Renal cortex interstitium (tissue), 11 donors: ENCODE measurements around the gene LGR5. TPM values are rescaled to one million over a fixed set of nuclear protein-coding genes. Genes with fewer than 3 reads are reported as not detected.
A peak's percentile ranks its signal among the peaks of the same experiment; 100 is the strongest.
"Not testable (repeated sequence)": the region's sequence is repeated elsewhere in the genome, so short reads cannot be mapped to it uniquely, and the experiment has no call there.

Source experiments
- DNase-seq, 11 donors: peaks; one replicate each; pipeline ENCODE4 v3.0.0-alpha.2; 2013; ENCODE audit warnings: low read depth in 9 of 11, low spot score in 4 of 11; ENCODE audit errors: extremely low read depth in 1 of 11
- polyA plus RNA-seq, 3 donors: library from polyadenylated mRNA; unstranded; fragments of 120-200 nt; gene quantifications; one replicate each; pipeline ENCODE4 v1.2.1, GENCODE V29; 2013; ENCODE audit not compliant: insufficient read length in 3 of 3

Gene LGR5
- polyA plus RNA-seq, 3 donors: 16.6 to 21.8 (median 18.4) TPM

DNA sequence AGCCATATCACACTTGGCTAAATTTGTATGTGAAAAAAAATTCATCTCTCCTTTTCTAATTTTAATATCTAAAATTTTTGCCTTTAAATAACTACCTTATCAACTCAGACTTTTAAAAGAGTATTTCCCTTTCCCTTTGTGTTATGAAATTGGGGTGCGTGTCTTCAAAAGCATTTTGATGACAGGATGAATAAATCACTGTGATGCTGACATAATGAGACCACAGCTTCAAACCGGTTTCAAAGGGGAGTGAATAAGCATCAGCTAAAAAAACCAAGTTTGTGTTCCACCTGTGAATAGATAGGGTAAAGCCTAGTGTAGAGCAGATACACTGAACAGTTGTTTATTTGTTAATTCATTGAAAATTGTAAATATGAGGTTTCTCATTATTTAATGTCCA, 85.0 kb downstream of the LGR5 start:
- no peak for DNase-seq

DNA sequence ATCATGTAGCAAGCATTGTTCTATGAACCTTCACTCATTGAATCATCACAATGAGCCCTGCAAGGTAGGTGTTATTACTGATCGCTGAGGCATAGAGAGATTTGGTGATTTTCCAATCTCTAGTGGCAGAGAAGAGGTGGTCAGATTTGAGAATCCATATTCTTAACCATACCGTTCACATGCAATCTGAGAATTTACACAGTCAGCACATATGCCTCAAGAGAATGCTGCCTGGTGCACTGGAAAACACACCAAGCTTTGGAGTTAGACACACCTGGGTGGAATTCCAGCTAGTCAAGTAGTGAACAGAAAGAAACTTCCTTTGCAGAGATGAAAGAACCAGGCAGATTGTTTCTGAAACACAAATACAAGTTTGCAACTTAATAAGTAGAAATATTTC, 94.1 kb downstream of the LGR5 start:
- DNase-seq: no peak

DNA sequence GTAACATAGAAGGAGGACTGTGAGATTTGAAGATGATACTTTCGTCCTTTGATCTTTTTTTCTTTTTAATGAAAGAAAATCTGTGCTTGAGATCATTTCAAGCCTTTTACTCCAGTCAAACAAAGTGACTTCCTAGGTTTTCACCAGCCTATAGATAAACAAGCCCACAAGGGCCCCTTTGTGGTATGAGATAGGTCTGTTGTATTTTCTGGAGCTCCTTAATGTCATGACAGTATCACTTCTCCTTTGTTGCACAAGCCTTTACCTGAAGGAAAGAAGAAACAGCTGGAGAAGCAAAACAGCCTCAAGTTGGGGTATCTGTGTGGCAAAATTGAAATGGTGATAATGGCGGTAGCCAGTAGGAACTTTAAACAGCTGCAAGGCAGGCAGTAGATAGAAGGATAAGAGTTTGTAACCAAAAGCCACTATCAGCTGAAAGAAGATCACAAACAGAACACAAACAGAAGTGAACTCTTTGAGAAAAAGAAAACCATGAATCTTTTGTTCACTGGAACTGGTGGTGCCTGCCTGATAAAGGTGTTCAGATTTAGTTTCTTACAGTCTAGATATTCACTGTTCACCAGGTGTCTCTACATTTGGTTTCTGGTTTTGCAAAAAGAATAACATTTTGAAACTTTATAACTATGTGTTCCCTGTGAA, 96.8 kb downstream of the LGR5 start:
- DNase-seq: no peak

DNA sequence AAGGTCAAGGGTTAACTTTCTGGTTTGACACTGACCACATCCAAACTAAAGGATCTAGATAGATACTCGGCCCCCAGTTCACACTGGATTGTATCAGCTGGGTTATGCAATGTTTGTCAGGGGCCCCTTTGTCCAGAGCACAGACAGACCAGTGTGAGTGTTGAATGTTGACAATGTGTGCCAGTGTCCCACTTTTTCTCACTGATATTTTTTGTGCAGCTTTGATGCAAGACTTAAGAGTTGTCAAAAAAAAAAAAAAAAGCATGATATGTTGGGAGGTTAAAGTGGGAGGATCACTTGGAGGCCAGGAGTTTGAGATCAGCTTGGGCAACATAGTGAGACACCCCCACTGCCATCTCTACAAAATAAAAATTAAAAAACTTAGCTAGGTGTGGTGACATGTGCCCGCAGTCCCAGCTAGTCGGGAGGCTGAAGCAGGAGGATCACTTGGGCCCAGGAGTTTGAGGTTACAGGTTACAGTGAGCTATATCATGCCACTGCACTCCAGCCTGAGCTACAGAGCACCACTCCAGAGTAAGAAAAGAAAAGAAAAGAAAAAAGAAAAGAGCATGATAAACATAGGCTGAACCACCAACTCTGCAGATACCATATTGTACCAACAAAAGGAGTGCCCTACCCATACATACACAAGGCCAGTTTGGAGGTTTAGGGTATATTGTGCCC, 97.5 kb downstream of the LGR5 start:
- DNase-seq: no peak

DNA sequence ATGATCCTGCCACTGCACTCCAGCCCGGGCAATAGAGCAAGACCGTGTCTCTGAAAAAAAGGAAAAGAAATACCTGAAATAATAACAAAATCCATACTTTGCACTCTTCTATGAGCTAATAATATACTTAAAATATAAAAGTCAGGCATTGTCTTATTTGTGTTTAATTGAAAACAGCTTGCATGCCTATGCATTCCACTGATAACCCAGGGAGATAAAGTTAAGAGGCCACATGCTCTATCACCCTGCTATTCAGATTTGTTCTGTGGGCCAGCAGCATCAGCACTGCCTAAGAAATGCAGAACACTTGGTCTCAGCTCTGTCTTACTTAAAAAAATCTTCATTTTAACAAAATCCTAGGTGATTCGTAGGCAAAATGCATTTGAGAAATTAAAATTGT, 99.2 kb downstream of the LGR5 start:
- no peak for DNase-seq

DNA sequence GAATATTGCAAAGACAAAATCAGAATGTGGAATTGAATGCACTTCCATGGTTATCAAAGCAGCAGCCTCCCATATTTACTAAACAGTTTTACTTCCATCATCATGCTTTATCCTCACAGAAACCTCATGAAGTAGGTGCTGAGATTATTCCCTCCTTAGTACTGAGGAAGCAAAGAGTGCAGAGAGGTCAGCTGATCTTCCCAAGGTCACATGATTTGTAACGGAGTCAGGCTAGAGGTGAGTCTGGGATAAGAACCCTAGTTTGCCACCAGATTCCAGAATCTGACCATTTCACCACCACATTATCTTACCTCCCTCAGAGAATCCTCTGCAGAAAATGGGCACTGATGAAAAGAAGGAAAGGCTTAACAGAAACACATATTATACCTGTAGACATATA, 102.0 kb downstream of the LGR5 start:
- DNase-seq: no peak

DNA sequence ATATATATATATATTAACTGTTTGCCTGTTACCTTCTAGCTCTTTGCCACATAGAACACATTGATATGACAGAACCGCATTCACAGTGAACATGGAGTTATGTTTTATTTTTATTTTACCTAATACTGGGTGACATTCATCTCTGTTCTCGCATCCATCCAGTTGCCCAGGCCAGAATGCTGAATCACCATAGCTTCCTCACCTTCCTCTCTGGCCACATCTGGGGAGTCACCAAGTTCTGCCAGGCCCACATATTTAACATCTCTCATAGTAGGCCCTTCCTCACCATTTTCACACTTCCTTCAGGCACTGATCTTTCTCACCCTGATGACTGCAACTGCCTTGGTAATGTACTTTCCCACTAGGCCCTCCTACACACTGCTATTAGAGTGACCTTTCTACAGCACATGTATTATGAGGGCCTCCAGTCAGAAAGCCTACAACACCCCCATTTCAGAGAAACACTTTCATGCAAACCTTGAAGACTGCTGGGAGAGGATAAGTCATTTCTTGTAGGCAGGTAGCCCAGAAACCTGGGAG, 106.8 kb downstream of the LGR5 start:
- no peak for DNase-seq

DNA sequence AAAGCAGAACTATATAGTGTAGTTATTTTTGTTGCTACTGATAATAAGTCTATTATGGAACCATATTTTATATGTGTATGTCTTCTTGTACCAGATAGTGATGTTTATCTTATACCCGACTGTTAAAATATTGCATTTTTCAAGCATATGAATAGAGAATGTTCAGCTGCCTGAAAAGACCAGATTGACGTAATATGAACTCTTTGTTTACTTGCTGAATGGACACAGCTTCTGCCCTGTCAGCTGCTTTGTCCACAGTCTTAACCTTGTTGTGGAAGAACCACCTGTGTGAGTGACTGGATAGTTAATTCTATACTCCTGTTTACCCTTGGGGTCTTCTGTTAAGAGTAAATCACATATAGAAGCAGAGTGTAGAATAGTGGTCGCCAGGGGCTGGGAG, 109.3 kb downstream of the LGR5 start:
- DNase-seq: no peak

DNA sequence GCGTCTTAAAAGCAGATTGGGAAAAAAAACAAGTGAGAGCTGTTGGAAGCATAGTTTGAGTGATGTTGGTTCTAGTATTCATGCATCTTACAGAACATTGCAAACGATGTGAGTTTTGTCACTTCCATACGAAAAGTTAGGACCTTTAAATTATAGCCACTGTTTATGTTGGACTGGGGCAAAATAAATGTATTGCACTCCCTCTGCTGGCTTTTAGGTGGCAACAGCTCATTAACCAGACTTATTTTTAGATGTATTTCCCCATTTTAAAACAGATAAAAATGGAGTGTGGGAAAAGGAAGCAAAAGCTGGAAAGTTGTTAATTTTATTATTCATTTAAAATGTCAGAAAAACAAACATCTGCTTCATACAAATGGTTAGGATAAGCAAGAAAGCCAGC, 111.9 kb downstream of the LGR5 start:
- peak in 7 of 11 donors; percentile 7 to 37 (median 17) for DNase-seq

DNA sequence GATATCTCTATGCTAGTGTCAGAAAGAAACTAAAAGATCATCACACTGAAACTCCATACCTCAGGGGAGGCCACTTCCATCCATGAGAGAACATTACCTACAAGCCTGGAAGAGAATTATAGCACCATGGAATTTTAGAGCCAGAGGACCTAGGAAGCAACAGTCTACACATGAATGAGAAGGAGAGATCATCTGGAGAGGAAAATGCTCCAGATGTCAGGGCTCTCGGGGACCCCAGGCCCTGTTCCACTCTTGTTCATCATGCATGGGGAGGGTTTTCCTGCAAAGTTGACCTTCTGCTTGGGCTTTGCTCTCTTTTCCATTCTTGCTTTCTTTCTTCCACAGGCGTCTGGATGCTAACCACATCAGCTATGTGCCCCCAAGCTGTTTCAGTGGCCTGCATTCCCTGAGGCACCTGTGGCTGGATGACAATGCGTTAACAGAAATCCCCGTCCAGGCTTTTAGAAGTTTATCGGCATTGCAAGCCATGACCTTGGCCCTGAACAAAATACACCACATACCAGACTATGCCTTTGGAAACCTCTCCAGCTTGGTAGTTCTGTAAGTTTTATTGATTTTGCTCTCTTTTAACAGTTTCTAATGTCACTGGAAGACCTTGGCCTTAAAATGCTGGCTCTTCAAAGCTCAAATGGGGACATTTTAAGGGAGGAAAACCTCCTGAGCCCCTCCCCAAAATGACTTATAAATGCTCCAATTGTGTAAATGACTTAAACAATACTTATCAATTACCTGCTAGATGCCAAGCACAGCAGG, 113.3 kb downstream of the LGR5 start:
- no peak for DNase-seq

DNA sequence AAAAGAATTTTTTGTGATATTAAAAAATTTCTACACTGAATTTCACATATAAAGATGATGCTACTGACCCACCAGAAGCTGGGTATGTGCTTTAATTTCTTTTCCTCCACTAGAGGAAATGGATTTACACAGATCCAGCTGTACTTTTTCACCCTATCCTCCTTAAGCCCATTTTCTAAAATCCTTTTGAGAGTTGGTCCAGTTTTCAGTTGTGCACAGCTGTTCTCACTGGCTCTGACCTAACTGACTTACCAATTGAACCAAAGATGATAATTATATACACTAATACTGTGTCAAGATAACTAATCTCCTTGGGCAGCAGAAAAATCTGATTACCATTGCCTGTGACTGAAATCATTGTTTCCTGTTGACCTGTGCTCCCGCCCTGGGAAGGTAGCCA, 115.6 kb downstream of the LGR5 start:
- no peak for DNase-seq

DNA sequence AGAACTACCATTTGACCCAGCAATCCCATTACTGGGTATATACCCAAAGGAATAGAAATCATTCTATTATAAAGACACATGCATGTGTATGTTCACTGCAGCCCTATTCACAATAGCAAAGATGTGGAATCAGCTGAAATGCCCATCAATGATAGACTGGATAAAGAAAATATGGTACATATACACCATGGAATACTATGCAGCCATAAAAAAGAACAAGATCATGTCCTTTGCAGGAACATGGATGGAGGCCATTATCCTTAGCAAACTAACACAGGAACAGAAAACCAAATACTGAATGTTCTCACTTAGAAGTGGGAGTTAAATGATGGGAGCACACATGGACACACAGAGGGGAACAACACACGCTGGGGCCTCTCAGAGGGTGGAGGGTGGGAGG, 116.2 kb downstream of the LGR5 start:
- not testable (repeated sequence) for DNase-seq

DNA sequence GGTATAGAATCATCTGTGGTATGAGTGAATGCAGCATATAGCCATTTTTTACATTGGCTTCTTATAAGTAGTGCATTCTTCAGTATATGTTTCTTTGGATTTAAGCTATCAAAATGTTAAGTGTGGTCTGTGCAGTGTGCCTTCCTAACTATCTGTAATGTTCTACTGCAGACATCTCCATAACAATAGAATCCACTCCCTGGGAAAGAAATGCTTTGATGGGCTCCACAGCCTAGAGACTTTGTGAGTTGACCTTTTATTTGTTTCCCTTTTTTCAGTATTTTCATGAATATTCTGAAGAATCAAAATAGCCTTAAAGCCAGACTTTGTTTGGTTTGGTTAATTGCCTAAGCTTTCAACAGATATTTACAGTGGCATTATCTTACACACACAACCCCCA, 116.8 kb downstream of the LGR5 start:
- DNase-seq: no peak

DNA sequence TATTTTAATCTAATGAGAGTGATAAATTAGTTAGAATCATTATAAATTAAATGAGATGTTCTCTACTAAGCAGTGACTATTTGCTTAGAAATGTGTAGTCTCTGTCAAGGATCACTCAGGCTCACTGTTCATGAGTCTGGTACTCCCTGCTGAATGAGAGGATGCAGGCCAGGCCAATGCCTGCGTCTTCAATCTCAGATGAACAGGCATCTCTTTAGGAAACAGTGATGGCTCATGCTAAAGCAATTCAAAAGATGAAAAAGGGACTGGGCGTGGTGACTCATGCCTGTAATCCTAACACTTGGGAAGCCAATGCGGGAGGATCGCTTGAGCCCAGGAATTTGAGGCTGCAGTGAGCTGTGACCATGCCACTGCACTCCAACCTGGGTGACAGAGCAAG, 117.3 kb downstream of the LGR5 start:
- DNase-seq: no peak

DNA sequence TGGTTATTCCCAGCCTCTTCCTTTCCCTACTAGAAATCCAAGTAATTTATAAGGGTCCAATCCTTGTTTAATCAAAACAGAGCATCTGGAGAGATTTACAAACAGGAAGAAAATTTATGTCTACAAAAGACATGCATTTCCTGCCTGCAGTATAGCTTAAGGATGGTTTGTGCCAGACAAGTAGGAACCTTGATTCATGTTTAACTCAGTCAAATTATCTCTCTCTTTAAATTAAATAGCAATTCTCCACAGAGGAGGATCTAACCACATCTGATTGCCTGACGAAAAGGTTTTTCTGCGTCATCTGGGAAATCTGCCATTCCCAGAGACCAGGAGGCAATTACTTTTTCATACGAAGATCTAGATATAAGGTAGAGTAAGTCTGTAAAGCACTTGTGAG, 118.8 kb downstream of the LGR5 start:
- DNase-seq: no peak

DNA sequence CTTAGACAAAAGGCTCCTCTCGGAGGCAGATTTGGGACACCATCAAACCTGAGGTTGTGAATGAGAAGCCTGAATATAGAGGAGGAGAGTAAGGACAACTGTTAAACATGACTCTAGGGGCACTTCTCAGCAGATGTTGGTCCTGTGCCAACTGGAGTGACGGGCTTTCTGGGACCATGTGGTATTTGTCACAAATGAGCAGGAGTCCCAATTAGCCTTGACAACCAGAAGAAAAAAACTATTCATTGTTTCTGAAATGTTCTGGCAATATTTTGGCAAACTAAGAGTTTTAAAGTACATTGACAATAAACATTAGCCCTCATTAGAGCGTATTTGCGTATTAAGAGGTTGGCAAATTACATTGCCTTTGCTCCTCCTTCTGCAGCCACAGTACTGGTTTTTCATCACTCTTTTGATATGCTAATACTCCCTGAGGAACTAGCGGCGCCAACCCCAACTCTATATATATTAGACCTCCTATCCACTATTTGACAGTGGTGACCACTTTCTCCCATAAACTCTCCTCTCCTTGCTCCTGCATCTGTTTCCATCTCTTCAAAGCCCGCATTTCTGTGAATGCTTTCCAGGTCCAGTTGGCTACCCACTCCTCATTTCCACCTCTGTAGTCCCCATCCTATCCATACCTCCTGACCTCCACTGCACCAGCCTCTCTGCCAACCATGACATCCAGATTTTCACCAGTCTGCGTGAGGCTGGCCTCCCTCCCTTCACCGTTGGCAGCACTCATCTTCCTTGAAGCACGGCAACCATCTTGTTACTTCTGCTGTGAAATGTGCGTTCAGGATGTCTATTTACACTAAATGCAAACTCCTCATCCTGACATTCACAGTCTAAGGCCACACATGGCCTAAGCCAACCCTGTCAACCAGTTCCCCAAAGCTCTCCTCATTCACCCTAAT, 123.3 kb downstream of the LGR5 start:
- DNase-seq: peak in 1 of 11 donors; percentile 9

DNA sequence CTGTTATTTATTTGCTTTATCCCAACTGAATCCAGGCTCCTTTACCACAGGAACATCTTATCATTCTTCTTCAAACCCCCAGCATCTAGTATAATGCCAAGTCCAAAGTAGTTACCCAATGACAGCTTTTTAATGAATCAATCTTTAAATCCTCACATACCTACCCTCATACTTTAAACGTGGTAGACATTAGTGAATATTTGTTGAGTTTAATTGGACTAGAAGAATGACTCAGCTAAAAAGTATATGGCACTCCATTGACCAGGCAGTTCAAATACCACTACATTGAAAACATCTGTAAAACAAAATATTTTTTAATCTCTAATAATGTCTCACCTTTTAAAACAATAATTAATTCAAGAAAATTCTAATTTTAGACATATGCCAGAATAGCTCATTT, 125.9 kb downstream of the LGR5 start:
- no peak for DNase-seq

DNA sequence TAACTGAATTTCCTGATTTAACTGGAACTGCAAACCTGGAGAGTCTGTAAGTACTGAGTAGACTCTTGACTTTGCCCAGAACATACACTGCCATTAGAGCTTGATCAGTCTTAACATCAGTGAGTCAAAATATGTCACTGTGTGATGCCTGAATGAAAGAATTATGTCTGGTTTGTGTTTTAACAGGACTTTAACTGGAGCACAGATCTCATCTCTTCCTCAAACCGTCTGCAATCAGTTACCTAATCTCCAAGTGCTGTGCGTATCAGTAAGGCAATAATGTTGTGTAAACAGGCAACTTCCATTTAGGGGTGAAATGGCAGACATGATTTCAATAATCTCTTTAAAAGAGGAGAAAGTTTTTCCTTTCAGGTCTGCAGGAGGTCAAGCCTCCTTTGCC, 127.1 kb downstream of the LGR5 start:
- no peak for DNase-seq

DNA sequence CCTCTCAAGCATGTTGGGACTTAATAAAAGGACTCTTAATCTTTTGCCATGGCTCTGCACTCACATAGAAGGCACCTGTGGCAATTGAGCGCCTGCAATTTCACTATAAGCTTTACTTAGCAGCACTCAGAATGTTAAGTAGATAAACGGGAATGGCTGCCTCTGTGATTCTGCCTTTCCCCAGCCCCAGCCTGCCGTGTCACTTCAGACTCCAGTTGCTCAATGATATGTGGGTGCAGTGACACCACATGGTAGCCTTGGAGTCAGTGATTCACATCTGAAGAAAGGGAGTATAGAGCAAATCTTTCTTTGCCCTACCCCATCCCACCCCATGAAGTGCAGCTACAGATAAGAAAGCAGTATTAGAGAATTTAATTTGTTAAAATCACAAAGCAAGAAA, 127.9 kb downstream of the LGR5 start:
- DNase-seq: no peak
